PFSK-1 (cell line): Measurements from ENCODE around the gene SPATA6L.

ENCODE experiments used
- REST ChIP-seq, 2 experiments: IDR thresholded peaks; 2 replicates each; pipeline versions ENCODE4 v1.6.1 to v1.8.0; 2011 to 2012; ENCODE audit warnings: low read depth in 2 of 2, low read length in 2 of 2, control low read depth in 1 of 2, inconsistent platforms in 1 of 2, mild to moderate bottlenecking in 1 of 2, moderate library complexity in 1 of 2; ENCODE audit not compliant: insufficient read depth in 1 of 2
- SIN3A ChIP-seq: IDR thresholded peaks from 2 replicates; pipeline ENCODE4 v1.6.1; 2012; ENCODE audit warnings: mild to moderate bottlenecking, low read length, moderate library complexity, borderline replicate concordance; ENCODE audit not compliant: insufficient read depth
- TAF1 ChIP-seq: IDR thresholded peaks from 2 replicates; pipeline ENCODE4 v1.6.1; 2012; ENCODE audit warnings: low read length, control low read depth, borderline replicate concordance; ENCODE audit not compliant: insufficient read depth

GRCh38 chr9:4592886-4593285 is 73.4 kb downstream of the SPATA6L start:
- TF ChIP-seq REST (IDR thresholded peaks at IDR 0.05; ENCODE audit: insufficient read depth in 1 of 2, low read depth in 2 of 2, low read length in 2 of 2) (no peak), SIN3A (no peak), TAF1 (no peak)
